Cardiac muscle cell (in vitro differentiated cells and primary cell): ENCODE data around the gene DLGAP4. TPM values are rescaled to one million over a fixed set of nuclear protein-coding genes. Genes with fewer than 3 reads are reported as not detected.

Experiments used
- DNase-seq, 2 donors: peaks; one replicate each; pipeline versions ENCODE4 v3.0.0 to v3.0.0-alpha.2; 2010 to 2017; ENCODE audit warnings: low read depth in 1 of 2, low spot score in 1 of 2
- H3K27ac ChIP-seq: fragments of 200-600 bp; sonication (generic); 2 replicates; pipeline ENCODE4 v1.5.1; 2016
- H3K27me3 ChIP-seq: fragments of 200-600 bp; sonication (generic); 2 replicates; pipeline ENCODE4 v1.6.0; 2016; ENCODE audit warnings: control low read depth
- H3K36me3 ChIP-seq: fragments of 200-600 bp; sonication (generic); 2 replicates; pipeline ENCODE4 v1.5.1; 2016; ENCODE audit warnings: control low read depth
- H3K4me1 ChIP-seq: fragments of 200-600 bp; sonication (generic); 2 replicates; pipeline ENCODE4 v1.8.1; 2017; ENCODE audit warnings: low read depth, mild to moderate bottlenecking, mixed run types
- H3K4me3 ChIP-seq: fragments of 200-600 bp; sonication (generic); 2 replicates; pipeline ENCODE4 v1.5.1; 2016; ENCODE audit warnings: mild to moderate bottlenecking
- H3K9me3 ChIP-seq: fragments of 200-600 bp; sonication (generic); 2 replicates; pipeline ENCODE4 v1.5.1; 2017; ENCODE audit warnings: low read depth, mild to moderate bottlenecking, control low read depth
- polyA plus RNA-seq: library from polyadenylated mRNA; unstranded; fragments of >200 nt; fragmentation: Nextera tagmentation; extraction: Ambion mirVana; gene quantifications from 2 replicates; pipeline ENCODE4 v1.2.1, GENCODE V29; 2016
- total RNA-seq: library from RNA; depleted of rRNA; stranded (reverse); fragments of >200 nt; gene quantifications from 2 replicates; pipeline ENCODE4 v1.2.3, GENCODE V29; 2016
- TF ChIP-seq, protein P1 (sequence below): IDR thresholded peaks from 2 replicates; pipeline ENCODE4 v1.5.1; 2012; ENCODE audit warnings: low read depth, mild to moderate bottlenecking, low read length

The DLGAP4 gene
- total and polyA plus RNA-seq, 2 experiments from 2014 or later: 45.7 to 51.6 TPM

DNA sequence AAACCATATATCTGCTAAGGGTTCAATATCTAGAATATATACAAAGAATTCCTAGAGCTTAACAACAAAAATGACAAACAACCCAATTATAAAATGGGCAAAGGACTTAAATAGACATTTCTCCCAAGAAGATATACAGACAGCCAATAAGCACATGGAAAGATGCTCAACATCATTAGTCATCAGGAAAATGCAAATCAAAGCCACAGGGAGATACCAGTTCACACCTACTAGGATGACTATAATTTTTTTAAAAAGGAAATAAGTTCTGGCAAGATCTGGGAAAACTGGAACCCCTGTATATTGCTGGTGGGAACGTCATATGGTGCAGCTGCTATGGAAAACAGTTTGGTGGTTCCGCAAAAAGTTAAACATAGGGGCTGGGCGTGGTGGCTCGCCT lies 119.0 kb downstream of the DLGAP4 start:
- Histone ChIP-seq H3K4me1 (no peaks in the 10 kb centered on the region), H3K36me3 (no peaks in the 10 kb centered on the region), H3K4me3 (no peak overlapping the region), H3K9me3 (no peaks in the 10 kb centered on the region), H3K27me3 (no peaks in the 10 kb centered on the region), H3K27ac (no peak overlapping the region)
- DNase-seq: no peak
- TF ChIP-seq, protein P1, sequence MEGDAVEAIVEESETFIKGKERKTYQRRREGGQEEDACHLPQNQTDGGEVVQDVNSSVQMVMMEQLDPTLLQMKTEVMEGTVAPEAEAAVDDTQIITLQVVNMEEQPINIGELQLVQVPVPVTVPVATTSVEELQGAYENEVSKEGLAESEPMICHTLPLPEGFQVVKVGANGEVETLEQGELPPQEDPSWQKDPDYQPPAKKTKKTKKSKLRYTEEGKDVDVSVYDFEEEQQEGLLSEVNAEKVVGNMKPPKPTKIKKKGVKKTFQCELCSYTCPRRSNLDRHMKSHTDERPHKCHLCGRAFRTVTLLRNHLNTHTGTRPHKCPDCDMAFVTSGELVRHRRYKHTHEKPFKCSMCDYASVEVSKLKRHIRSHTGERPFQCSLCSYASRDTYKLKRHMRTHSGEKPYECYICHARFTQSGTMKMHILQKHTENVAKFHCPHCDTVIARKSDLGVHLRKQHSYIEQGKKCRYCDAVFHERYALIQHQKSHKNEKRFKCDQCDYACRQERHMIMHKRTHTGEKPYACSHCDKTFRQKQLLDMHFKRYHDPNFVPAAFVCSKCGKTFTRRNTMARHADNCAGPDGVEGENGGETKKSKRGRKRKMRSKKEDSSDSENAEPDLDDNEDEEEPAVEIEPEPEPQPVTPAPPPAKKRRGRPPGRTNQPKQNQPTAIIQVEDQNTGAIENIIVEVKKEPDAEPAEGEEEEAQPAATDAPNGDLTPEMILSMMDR: no peak

GRCh38 chr20:36431604-36432003 lies 125.5 kb downstream of the DLGAP4 start:
- H3K4me3 ChIP-seq: no peak overlapping the region
- TF ChIP-seq, protein P1: no peak
- H3K36me3 ChIP-seq: no peaks in the 10 kb centered on the region
- H3K4me1 ChIP-seq: no peaks in the 10 kb centered on the region
- H3K27ac ChIP-seq: no peak overlapping the region
- no peaks in the 10 kb centered on the region for H3K9me3 ChIP-seq
- H3K27me3 ChIP-seq: no peaks in the 10 kb centered on the region
- DNase-seq: no peak

- DNase-seq: no peak
- H3K36me3 ChIP-seq: no peaks in the 10 kb centered on the region
- no peak overlapping the region for H3K4me3 ChIP-seq
- no peak overlapping the region for H3K27ac ChIP-seq
- H3K9me3 ChIP-seq: no peaks in the 10 kb centered on the region
- TF ChIP-seq, protein P1: no peak
- H3K4me1 ChIP-seq: no peaks in the 10 kb centered on the region
- H3K27me3 ChIP-seq: no peaks in the 10 kb centered on the region
These were observed 126.0 kb downstream of the DLGAP4 start for GRCh38 chr20:36432096-36432495.

- H3K4me1 ChIP-seq: no peaks in the 10 kb centered on the region
- no peak overlapping the region for H3K4me3 ChIP-seq
- TF ChIP-seq, protein P1: no peak
- H3K27me3 ChIP-seq: no peaks in the 10 kb centered on the region
- H3K36me3 ChIP-seq: no peaks in the 10 kb centered on the region
- no peaks in the 10 kb centered on the region for H3K9me3 ChIP-seq
- DNase-seq: no peak
- no peak overlapping the region for H3K27ac ChIP-seq
These were observed 128.2 kb downstream of the DLGAP4 start for GRCh38 chr20:36434383-36434782.

GRCh38 chr20:36435124-36435523 lies 129.0 kb downstream of the DLGAP4 start:
- Histone ChIP-seq H3K27ac (no peak overlapping the region), H3K27me3 (no peaks in the 10 kb centered on the region), H3K4me3 (no peak overlapping the region), H3K9me3 (no peaks in the 10 kb centered on the region), H3K4me1 (no peaks in the 10 kb centered on the region), H3K36me3 (no peaks in the 10 kb centered on the region)
- no peak for DNase-seq
- TF ChIP-seq, protein P1: no peak
